ENCODE data around the gene NUF2.
"Not testable (repeated sequence)": the region's sequence is repeated elsewhere in the genome, so short reads cannot be mapped to it uniquely, and the experiment has no call there.

NUF2 gene

DNA sequence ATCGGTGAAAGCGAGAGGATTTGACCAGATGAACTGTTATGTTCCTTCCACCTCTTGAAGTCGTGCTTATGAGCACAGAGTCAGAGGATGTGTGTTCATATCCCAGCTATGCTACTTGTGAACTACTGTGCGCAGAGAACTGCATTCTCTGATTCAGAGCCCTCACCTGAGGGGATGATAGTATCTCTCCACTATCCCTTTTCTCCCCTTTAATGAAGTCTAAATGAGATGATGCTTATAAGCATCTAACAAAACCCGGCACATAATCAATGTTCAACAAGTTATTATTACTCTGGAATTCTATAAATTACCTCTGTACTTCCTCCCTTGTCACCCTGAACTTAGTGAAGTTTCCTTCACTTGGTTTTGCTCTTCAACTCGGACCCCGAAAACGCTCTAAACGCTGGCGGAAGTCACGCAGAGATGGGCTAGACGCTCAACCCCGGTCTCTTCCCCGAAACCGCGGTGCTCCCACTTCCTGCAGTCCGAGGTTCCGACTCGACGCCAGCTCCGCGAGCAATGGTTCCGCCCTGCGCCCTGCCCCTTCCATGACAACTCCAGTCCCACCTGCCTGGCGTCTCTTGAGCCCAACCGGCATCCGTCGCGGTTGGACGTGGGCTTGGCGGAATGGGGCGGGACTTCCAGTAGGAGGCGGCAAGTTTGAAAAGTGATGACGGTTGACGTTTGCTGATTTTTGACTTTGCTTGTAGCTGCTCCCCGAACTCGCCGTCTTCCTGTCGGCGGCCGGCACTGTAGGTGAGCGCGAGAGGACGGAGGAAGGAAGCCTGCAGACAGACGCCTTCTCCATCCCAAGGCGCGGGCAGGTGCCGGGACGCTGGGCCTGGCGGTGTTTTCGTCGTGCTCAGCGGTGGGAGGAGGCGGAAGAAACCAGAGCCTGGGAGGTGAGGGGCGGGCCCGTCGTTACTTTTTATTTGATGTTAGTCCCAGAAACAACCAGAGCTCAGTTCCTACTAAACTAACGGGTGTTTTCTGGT is at the start of gene NUF2:
NUF2 (plus strand) TSS at position 644 of the 995 bp plus-strand sequence. CDS start 4,098 bp downstream, outside the sequence.
- Histone ChIP-seq H3K4me3 (ENCODE audit: low read length) (peak within 1 kb of the TSS; percentile 68; the same call in 1 of the 2 replicates), H3K9me3 (ENCODE audit: control insufficient read depth, insufficient read depth, low read length) (no peaks in the 10 kb centered on the region), H3K4me1 (ENCODE audit: control insufficient read depth, insufficient read depth, low read length) (0 out of 2 replicates have a peak, but pooled peaks cover 1% of the 10 kb centered on the region), H3K27me3 (ENCODE audit: control insufficient read depth, insufficient read depth, low read length) (no peaks in the 10 kb centered on the region), H3K36me3 (ENCODE audit: control insufficient read depth, insufficient read depth, low read length) (no peaks in the 10 kb centered on the region), H3K27ac (ENCODE audit: low read length) (no peak within 1 kb of the TSS)
- no CpG with 5 or more reads among the region's 58 CpGs for WGBS (ENCODE audit: insufficient coverage, insufficient read length)
- peak; percentile 95 for DNase-seq (ENCODE audit: low read depth, low spot score)

DNA sequence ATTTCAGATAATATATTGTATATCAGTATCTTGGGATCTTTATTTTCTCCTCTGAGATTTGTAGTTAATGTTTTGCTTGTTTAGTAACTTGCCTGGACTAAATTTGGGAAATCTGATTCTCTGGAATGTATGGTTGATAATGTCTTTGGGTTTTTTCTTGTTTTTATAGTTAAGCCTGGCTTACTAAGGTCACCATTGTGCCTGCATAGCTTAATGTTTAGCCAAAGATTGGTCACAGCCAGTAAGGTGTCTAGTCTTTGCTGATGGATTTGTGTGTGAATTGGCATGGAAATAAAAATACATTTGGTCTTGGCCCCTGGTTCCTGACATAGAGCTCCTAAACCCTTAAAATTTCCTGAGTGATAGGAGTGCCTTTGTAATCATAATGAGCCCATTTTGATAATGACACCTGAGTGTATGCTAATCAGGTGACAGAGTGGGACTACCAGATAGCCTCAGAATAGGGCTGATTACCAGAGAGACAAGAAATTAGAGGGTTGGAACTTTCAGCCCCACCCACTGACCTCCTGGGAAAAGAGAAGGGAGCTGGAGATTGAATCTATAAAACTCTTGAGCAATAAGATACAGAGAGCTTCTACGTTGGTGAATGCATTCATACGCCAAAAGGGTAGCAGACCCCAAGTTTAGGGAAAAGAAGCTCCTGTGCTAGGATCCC is 47.9 kb upstream of the NUF2 start:
- no peaks in the 10 kb centered on the region for H3K36me3 ChIP-seq (ENCODE audit: control insufficient read depth, insufficient read depth, low read length)
- no peaks in the 10 kb centered on the region for H3K4me1 ChIP-seq (ENCODE audit: control insufficient read depth, insufficient read depth, low read length)
- H3K27me3 ChIP-seq (ENCODE audit: control insufficient read depth, insufficient read depth, low read length), result no peaks in the 10 kb centered on the region
- WGBS (ENCODE audit: insufficient coverage, insufficient read length), result no CpG with 5 or more reads among the region's 2 CpGs
- no peak overlapping the region for H3K4me3 ChIP-seq (ENCODE audit: low read length)
- no peak for DNase-seq (ENCODE audit: low read depth, low spot score)
- H3K9me3 ChIP-seq (ENCODE audit: control insufficient read depth, insufficient read depth, low read length), result no peaks in the 10 kb centered on the region
- no peak overlapping the region for H3K27ac ChIP-seq (ENCODE audit: low read length)

DNA sequence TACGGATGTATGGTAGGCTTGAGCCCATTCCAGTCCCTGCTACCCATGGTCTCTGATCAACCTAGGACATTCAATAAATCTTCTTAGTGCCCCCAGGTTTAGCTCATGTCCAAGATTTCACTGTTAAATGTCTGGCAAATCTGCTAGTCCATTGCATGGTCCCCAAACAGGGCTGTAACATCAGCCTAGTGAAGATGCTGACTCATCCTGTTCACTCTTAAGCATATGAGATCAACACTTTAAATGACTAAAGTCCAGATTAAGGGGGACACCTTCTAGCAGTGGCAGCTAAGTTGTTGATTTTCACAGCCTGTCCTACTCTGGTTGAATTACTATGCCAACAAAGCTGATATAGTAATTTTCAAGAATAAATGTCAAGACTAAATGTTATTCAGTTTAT is 46.5 kb upstream of the NUF2 start:
- WGBS (ENCODE audit: insufficient coverage, insufficient read length), result no CpG with 5 or more reads among the region's 1 CpG
- Histone ChIP-seq H3K27ac (ENCODE audit: low read length) (no peak overlapping the region), H3K36me3 (ENCODE audit: control insufficient read depth, insufficient read depth, low read length) (no peaks in the 10 kb centered on the region), H3K27me3 (ENCODE audit: control insufficient read depth, insufficient read depth, low read length) (no peaks in the 10 kb centered on the region), H3K4me1 (ENCODE audit: control insufficient read depth, insufficient read depth, low read length) (no peaks in the 10 kb centered on the region), H3K9me3 (ENCODE audit: control insufficient read depth, insufficient read depth, low read length) (no peaks in the 10 kb centered on the region), H3K4me3 (ENCODE audit: low read length) (no peak overlapping the region)
- no peak for DNase-seq (ENCODE audit: low read depth, low spot score)

DNA sequence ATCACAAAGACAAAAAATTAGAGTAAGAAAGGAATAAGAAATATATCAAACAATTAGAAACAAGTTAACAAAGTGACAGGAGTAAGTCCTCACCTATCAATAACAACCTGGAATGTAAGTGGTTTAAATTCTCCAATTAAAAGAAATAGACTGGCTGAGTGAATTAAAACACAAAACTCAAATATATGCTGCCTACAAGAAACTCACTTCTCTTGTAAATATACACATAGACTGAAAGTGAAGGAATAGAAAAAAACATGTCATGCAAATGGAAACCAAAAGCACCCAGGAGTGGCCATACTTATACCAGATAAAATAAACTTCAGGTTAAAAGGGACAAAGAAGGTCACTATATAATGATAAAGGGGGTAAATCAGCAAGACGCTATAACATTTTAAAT is 43.2 kb upstream of the NUF2 start:
- WGBS (ENCODE audit: insufficient coverage, insufficient read length), result no CpG with 5 or more reads among the region's 1 CpG
- H3K36me3 ChIP-seq (ENCODE audit: control insufficient read depth, insufficient read depth, low read length), result no peaks in the 10 kb centered on the region
- H3K9me3 ChIP-seq (ENCODE audit: control insufficient read depth, insufficient read depth, low read length), result no peaks in the 10 kb centered on the region
- H3K4me3 ChIP-seq (ENCODE audit: low read length), result no peak overlapping the region
- H3K27ac ChIP-seq (ENCODE audit: low read length), result no peak overlapping the region
- no peaks in the 10 kb centered on the region for H3K4me1 ChIP-seq (ENCODE audit: control insufficient read depth, insufficient read depth, low read length)
- DNase-seq (ENCODE audit: low read depth, low spot score), result no peak
- H3K27me3 ChIP-seq (ENCODE audit: control insufficient read depth, insufficient read depth, low read length), result no peaks in the 10 kb centered on the region

DNA sequence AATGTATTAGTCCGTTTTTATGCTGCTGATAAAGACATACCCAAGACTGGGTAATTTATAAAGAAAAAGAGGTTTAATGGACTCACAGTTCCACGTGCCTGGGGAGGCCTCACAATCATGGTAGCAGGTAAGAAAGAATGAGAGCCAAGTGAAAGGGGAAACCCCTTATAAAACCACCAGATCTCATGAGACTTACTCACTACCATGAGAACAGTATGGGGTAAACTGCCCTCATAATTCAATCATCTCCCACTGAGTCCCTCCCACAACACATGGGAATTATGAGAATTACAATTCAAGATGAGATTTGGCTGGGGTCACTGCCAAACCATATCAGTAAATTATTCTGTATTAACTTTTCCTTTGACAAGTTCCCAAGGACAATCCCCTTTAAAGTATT is 36.9 kb upstream of the NUF2 start:
- H3K4me1 ChIP-seq (ENCODE audit: control insufficient read depth, insufficient read depth, low read length); H3K27ac ChIP-seq (ENCODE audit: low read length); H3K36me3 ChIP-seq (ENCODE audit: control insufficient read depth, insufficient read depth, low read length); H3K9me3 ChIP-seq (ENCODE audit: control insufficient read depth, insufficient read depth, low read length); DNase-seq (ENCODE audit: low read depth, low spot score); H3K27me3 ChIP-seq (ENCODE audit: control insufficient read depth, insufficient read depth, low read length); H3K4me3 ChIP-seq (ENCODE audit: low read length): not testable (repeated sequence)
- WGBS (ENCODE audit: insufficient coverage, insufficient read length), result no CpG with 5 or more reads among the region's 2 CpGs

DNA sequence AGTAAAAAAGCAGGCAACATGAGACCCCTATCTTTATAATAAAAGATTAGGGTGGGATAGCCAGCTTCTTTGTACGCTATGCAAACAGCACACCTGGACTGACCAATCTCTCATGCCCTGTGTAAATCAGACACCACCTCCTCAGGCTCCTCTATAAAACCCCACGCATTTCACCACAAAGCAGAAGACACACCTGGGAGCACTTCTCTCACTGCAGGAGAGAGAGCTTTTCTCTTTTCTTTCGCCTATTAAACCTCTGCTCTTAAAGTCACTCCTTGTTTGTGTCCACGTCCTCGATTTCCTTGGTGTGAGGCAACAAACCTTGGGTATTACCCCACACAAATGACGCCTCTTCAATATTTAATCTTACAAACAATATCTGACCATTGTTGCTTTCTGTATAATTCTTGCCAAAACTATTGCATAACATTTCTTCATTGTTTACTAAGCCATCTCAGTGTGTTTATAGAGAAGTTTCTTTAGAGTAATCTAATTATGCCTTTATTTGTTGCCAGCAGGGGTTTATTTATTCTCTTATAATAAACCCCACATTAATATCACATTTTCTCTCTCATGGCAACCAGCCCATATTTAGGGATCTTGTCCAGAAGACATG is 31.6 kb upstream of the NUF2 start:
- Histone ChIP-seq H3K36me3 (ENCODE audit: control insufficient read depth, insufficient read depth, low read length) (no peaks in the 10 kb centered on the region), H3K4me1 (ENCODE audit: control insufficient read depth, insufficient read depth, low read length) (no peaks in the 10 kb centered on the region), H3K4me3 (ENCODE audit: low read length) (no peak overlapping the region), H3K27ac (ENCODE audit: low read length) (no peak overlapping the region), H3K27me3 (ENCODE audit: control insufficient read depth, insufficient read depth, low read length) (no peaks in the 10 kb centered on the region), H3K9me3 (ENCODE audit: control insufficient read depth, insufficient read depth, low read length) (no peaks in the 10 kb centered on the region)
- DNase-seq (ENCODE audit: low read depth, low spot score), result no peak
- no CpG with 5 or more reads among the region's 6 CpGs for WGBS (ENCODE audit: insufficient coverage, insufficient read length)

DNA sequence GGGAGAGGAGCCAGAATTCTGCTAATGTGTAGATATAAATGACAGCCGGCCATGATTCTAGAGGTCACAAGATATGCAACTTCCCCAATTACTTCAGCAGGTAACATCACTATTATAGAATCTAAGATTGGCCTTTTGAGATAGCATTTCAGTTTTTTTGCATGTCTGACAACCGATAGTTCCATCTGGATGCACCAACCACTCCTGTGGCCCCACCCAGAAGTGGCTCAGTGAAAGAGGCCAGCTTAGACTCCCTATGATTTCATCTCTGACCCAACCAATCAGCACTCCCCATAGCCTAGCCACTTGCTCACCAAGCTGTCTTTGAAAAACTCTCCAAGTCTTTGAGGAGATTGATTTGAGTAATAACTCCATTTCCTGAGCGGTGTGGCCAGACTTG is 30.3 kb upstream of the NUF2 start:
- WGBS (ENCODE audit: insufficient coverage, insufficient read length), result no CpG with 5 or more reads among the region's 3 CpGs
- no peaks in the 10 kb centered on the region for H3K36me3 ChIP-seq (ENCODE audit: control insufficient read depth, insufficient read depth, low read length)
- no peak overlapping the region for H3K27ac ChIP-seq (ENCODE audit: low read length)
- no peak for DNase-seq (ENCODE audit: low read depth, low spot score)
- H3K4me1 ChIP-seq (ENCODE audit: control insufficient read depth, insufficient read depth, low read length), result no peaks in the 10 kb centered on the region
- H3K4me3 ChIP-seq (ENCODE audit: low read length), result no peak overlapping the region
- H3K9me3 ChIP-seq (ENCODE audit: control insufficient read depth, insufficient read depth, low read length), result no peaks in the 10 kb centered on the region
- H3K27me3 ChIP-seq (ENCODE audit: control insufficient read depth, insufficient read depth, low read length), result no peaks in the 10 kb centered on the region

DNA sequence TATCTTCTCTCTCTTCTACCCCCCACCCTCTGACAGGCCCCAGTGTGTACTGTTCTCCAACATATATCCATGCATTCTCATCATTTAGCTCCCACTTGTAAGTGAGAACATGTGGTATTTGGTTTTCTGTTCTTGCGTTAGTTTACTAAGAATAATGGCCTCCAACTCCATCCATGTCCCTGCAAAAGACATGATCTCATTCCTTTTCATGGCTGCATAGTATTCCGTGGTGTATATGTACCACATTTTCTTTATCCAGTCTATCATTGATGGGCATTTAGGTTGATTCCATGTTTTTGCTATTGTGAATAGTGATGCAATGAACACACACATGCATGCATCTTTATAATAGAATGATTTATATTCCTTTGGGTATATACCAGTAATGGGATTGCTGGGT is 29.6 kb upstream of the NUF2 start:
- not testable (repeated sequence) for DNase-seq (ENCODE audit: low read depth, low spot score); H3K27me3 ChIP-seq (ENCODE audit: control insufficient read depth, insufficient read depth, low read length); H3K27ac ChIP-seq (ENCODE audit: low read length); H3K36me3 ChIP-seq (ENCODE audit: control insufficient read depth, insufficient read depth, low read length); H3K4me3 ChIP-seq (ENCODE audit: low read length); H3K9me3 ChIP-seq (ENCODE audit: control insufficient read depth, insufficient read depth, low read length); H3K4me1 ChIP-seq (ENCODE audit: control insufficient read depth, insufficient read depth, low read length)
- no CpG with 5 or more reads among the region's 2 CpGs for WGBS (ENCODE audit: insufficient coverage, insufficient read length)

DNA sequence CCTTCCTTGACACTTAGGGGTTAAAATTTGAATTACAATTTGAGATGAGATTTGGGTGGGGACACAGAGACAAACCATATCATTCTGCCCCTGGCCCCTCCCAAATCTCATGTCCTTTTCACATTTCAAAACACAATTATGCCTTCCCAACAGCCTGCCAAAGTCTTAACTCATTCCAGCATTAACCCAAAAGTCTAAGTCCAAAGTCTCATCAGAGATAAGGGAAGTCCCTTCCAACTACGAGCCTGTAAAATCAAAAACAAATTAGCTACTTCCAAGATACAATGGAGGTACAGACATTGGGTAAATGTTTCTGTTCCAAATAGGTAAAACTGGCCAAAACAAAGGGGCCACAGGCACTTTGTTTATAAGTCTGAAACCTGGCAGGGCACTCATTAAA is 28.3 kb upstream of the NUF2 start:
- WGBS (ENCODE audit: insufficient coverage, insufficient read length), result no CpG with 5 or more reads among the region's 1 CpG
- DNase-seq (ENCODE audit: low read depth, low spot score); H3K9me3 ChIP-seq (ENCODE audit: control insufficient read depth, insufficient read depth, low read length); H3K27me3 ChIP-seq (ENCODE audit: control insufficient read depth, insufficient read depth, low read length); H3K4me1 ChIP-seq (ENCODE audit: control insufficient read depth, insufficient read depth, low read length); H3K36me3 ChIP-seq (ENCODE audit: control insufficient read depth, insufficient read depth, low read length); H3K27ac ChIP-seq (ENCODE audit: low read length); H3K4me3 ChIP-seq (ENCODE audit: low read length): not testable (repeated sequence)

DNA sequence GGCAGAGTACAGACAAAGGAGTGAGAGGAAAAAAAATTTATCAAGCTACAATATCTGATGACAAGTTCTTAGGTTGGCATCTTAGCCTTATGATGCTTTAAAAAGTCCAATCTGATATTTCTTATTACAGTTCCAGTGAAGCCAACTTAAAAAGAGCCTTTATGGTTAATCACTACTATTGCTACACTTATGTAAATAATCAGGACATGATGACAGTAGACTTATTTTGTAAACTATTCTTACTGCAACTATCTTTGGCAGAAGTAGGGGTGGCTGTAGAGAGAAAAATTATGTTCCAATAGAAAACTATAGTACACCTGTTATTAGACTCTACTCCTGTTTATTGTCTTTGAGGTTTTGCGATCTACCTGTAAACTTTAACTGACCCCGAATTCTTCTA is 25.8 kb upstream of the NUF2 start:
- Histone ChIP-seq H3K4me1 (ENCODE audit: control insufficient read depth, insufficient read depth, low read length) (peaks cover 2% of the 10 kb centered on the region; the same call in 1 of the 2 replicates), H3K9me3 (ENCODE audit: control insufficient read depth, insufficient read depth, low read length) (no peaks in the 10 kb centered on the region), H3K4me3 (ENCODE audit: low read length) (no peak overlapping the region), H3K27me3 (ENCODE audit: control insufficient read depth, insufficient read depth, low read length) (no peaks in the 10 kb centered on the region), H3K27ac (ENCODE audit: low read length) (no peak overlapping the region), H3K36me3 (ENCODE audit: control insufficient read depth, insufficient read depth, low read length) (no peaks in the 10 kb centered on the region)
- no peak for DNase-seq (ENCODE audit: low read depth, low spot score)
- WGBS (ENCODE audit: insufficient coverage, insufficient read length), result 100% methylated on average over 1 of the region's 2 CpGs

Data from iPS DF 6.9 (cell line).